K562 (cell line): ENCODE measurements around the gene SEPTIN2. TPM values are rescaled to one million over a fixed set of nuclear protein-coding genes. Genes with fewer than 3 reads are reported as not detected.

Experiments used
- ATAC-seq: fragments of 200-7000 bp; cut with Tn5 transposase; 3 replicates; pipeline ENCODE4 v1.9.1; 2020; ENCODE audit warnings: moderate library complexity
- BruUV-seq: library from RNA; stranded (reverse); fragments of 400-500 nt; replicated peaks from 2 replicates; lab custom pipeline; 2021; lab: Mats Ljungman, UMichigan
- CTCF ChIA-PET: fragments of 300-600 bp; formaldehyde crosslinking; extraction: SDS; loops from one replicate; lab custom pipeline; 2021; ENCODE audit warnings: low intra/inter-chr PET ratio; lab: Yijun Ruan, JAX
- POLR2A ChIA-PET: fragments of 300-600, 350-650 bp; sonication (Branson Sonifier 250); formaldehyde crosslinking; extraction: SDS; loops from one replicate; lab custom pipeline; 2021; ENCODE audit warnings: antibody characterized with exemption, inconsistent platforms; lab: Yijun Ruan, JAX
- DNase-seq, 4 experiments: peaks; one replicate each; pipeline versions ENCODE4 v3.0.0 to v3.0.0-alpha.2; 2011 to 2018; ENCODE audit warnings: low spot score in 3 of 4, mixed read lengths in 3 of 4; ENCODE audit errors: extremely low read depth in 1 of 4
- FAIRE-seq: peaks from 2 replicates; lab custom pipeline; 2011; peaks lifted over from hg19 to GRCh38; lab: Jason Lieb, UNC
- H2AFZ ChIP-seq: 2 replicates; pipeline ENCODE4 v1.6.0; 2011; ENCODE audit warnings: low read depth, low read length, control low read depth, inconsistent platforms
- H3K27ac ChIP-seq: fragments of 200-600 bp; 3 replicates; pipeline ENCODE4 v1.8.0; 2011; ENCODE audit warnings: low read depth, mild to moderate bottlenecking, control low read depth, inconsistent platforms, low read length, moderate library complexity, mixed read lengths; ENCODE audit errors: extremely low read depth
- H3K27me3 ChIP-seq, 2 experiments: fragments of 300-600 bp in 1 of 2; 2 replicates in 1 of 2; 3 replicates in 1 of 2; pipeline versions ENCODE4 v1.6.0 to v1.8.0; 2011; ENCODE audit warnings: inconsistent platforms in 2 of 2, low read length in 2 of 2, mild to moderate bottlenecking in 1 of 2, mixed read lengths in 1 of 2, moderate library complexity in 1 of 2; ENCODE audit not compliant: control insufficient read depth in 2 of 2, insufficient read depth in 2 of 2
- H3K36me3 ChIP-seq: fragments of 300-600 bp; 3 replicates; pipeline ENCODE4 v1.8.0; 2011; ENCODE audit warnings: mild to moderate bottlenecking, low read length, inconsistent platforms; ENCODE audit not compliant: control insufficient read depth, insufficient read depth
- H3K4me1 ChIP-seq, 2 experiments: fragments of 200-600 bp in 1 of 2; replicated peaks in 1 of 2; 2 replicates in 1 of 2; 3 replicates in 1 of 2; pipeline versions ENCODE4 v1.5.1 to v1.8.0; 2011; ENCODE audit warnings: inconsistent platforms in 2 of 2, low read length in 2 of 2, mild to moderate bottlenecking in 1 of 2, mixed read lengths in 1 of 2, moderate library complexity in 1 of 2; ENCODE audit not compliant: control insufficient read depth in 2 of 2, insufficient read depth in 2 of 2
- H3K4me2 ChIP-seq: 2 replicates; pipeline ENCODE4 v1.6.1; 2011; ENCODE audit warnings: low read length, control low read depth, inconsistent platforms, mixed read lengths; ENCODE audit not compliant: insufficient read depth
- H3K4me3 ChIP-seq: fragments of 200-600 bp; sonication (generic), shearing (Covaris generic); 2 replicates; pipeline ENCODE4 v1.5.1; 2016; ENCODE audit warnings: control low read depth, inconsistent platforms
- H3K79me2 ChIP-seq: fragments of 200-600 bp; 3 replicates; pipeline ENCODE4 v1.8.0; 2011; ENCODE audit warnings: low read length, inconsistent platforms; ENCODE audit not compliant: control insufficient read depth, insufficient read depth
- H3K9ac ChIP-seq, 2 experiments: 2 replicates each; pipeline versions ENCODE4 v1.6.0 to v1.6.1; 2011; ENCODE audit warnings: low read depth in 2 of 2, low read length in 2 of 2, control low read depth in 1 of 2, inconsistent platforms in 1 of 2, mild to moderate bottlenecking in 1 of 2, mixed read lengths in 1 of 2; ENCODE audit not compliant: insufficient read depth in 1 of 2
- H3K9me1 ChIP-seq: one replicate; pipeline ENCODE4 v1.6.0; 2011; ENCODE audit warnings: inconsistent platforms, mild to moderate bottlenecking, low read length, moderate library complexity; ENCODE audit not compliant: control insufficient read depth, insufficient read depth
- H3K9me3 ChIP-seq: replicated peaks from 2 replicates; pipeline ENCODE4 v1.5.1; 2011; ENCODE audit warnings: low read depth, low read length, inconsistent platforms; ENCODE audit not compliant: control insufficient read depth, insufficient read depth
- H4K20me1 ChIP-seq: replicated peaks from 2 replicates; pipeline ENCODE4 v1.6.1; 2011; ENCODE audit warnings: low read length, inconsistent platforms, mixed read lengths; ENCODE audit not compliant: control insufficient read depth, insufficient read depth
- CHD7 ChIP-seq: fragments of 200-600 bp; sonication (generic); IDR thresholded peaks from one replicate; pipeline ENCODE4 v1.6.1; 2012; ENCODE audit warnings: mild to moderate bottlenecking, low read depth, low read length, inconsistent platforms
- CSDE1 ChIP-seq, 2 experiments: fragments of 450-650 bp; IDR thresholded peaks; 2 replicates each; pipeline ENCODE4 v1.6.1; 2016; ENCODE audit warnings: mild to moderate bottlenecking in 1 of 2
- LCOR ChIP-seq: sonication (generic); formaldehyde crosslinking; IDR thresholded peaks from 2 replicates; pipeline ENCODE4 v1.8.0; 2022; ENCODE audit warnings: mild to moderate bottlenecking, missing genetic modification reagents
- NR4A1 ChIP-seq, 2 experiments: fragments of 250-450 bp in 1 of 2; fragments of 450-650 bp in 1 of 2; sonication (Bioruptor Pico) in 1 of 2; IDR thresholded peaks; 2 replicates each; pipeline versions ENCODE4 v1.4.0 to v1.6.1; 2016 to 2020; ENCODE audit warnings: mild to moderate bottlenecking in 2 of 2, missing compliant biosample characterization in 1 of 2, missing genetic modification characterization in 1 of 2, moderate library complexity in 1 of 2
- PTTG1 ChIP-seq: fragments of 450-650 bp; IDR thresholded peaks from 2 replicates; pipeline ENCODE4 v1.6.1; 2016; ENCODE audit warnings: low read depth, mild to moderate bottlenecking, missing genetic modification characterization, missing compliant biosample characterization
- TCFL5 ChIP-seq: fragments of 250-450 bp; sonication (Bioruptor Pico); conservative IDR thresholded peaks from 2 replicates; pipeline ENCODE4 v1.6.1; 2021; ENCODE audit warnings: mild to moderate bottlenecking, moderate library complexity, matching md5 sums
- U2AF1 ChIP-seq: fragments of 200-400 bp; formaldehyde crosslinking; optimal IDR thresholded peaks from 2 replicates; pipeline ENCODE3; 2017; ENCODE audit warnings: mild to moderate bottlenecking, low read depth, low read length, moderate library complexity
- ZNF263 ChIP-seq: sonication (generic); formaldehyde crosslinking; IDR thresholded peaks from 2 replicates; pipeline ENCODE4 v1.8.0; 2022; ENCODE audit warnings: mild to moderate bottlenecking, missing genetic modification reagents, borderline replicate concordance
- ZNF280A ChIP-seq: fragments of 450-650 bp; IDR thresholded peaks from 2 replicates; pipeline ENCODE4 v1.6.1; 2018; ENCODE audit warnings: mild to moderate bottlenecking, low read depth; ENCODE audit not compliant: partially characterized antibody
- WGBS: fragments of 100-300 bp; shearing (Covaris generic); methylation state at CpG from one replicate; pipeline ENCODE4 v1.1.6; 2016; ENCODE audit warnings: low coverage, mixed read lengths; ENCODE audit not compliant: insufficient coverage; ENCODE audit errors: missing lambda C conversion rate; 5-methylcytosine and 5-hydroxymethylcytosine counted together
- in situ Hi-C: fragments of 300-500 bp; cut with MboI; formaldehyde crosslinking; loops from 4 replicates; pipeline ENCODE4 v1.15.0; 2018; ENCODE audit warnings: inconsistent platforms, mixed read lengths
- intact Hi-C: fragments of 100-400 bp; cut with micrococcal nuclease; formaldehyde crosslinking; loops from 2 replicates; pipeline ENCODE4 v1.14.2; 2022
- polyA plus RNA-seq, 8 experiments: library from polyadenylated mRNA; depleted of rRNA in 4 of 8; stranded (reverse) in 5 of 8; unstranded in 3 of 8; fragments of >200 nt; fragmentation: Nextera tagmentation in 2 of 8; fragmentation: Illumina TruSeq in 1 of 8; extraction: Ambion mirVana in 2 of 8; extraction: Trizol in 1 of 8; gene quantifications; 2 replicates each; pipeline versions ENCODE4 v1.2.1 to v1.2.3, GENCODE V29; 2011 to 2014; ENCODE audit warnings: inconsistent platforms in 1 of 8, missing spikeins in 1 of 8
- total RNA-seq, 7 experiments: library from RNA; depleted of rRNA in 6 of 7; stranded (reverse); fragments of >200 nt in 6 of 7; fragmentation: Illumina TruSeq in 2 of 7; extraction: Trizol in 2 of 7; gene quantifications; 2 replicates each; pipeline versions ENCODE4 v1.2.1 to v1.2.3, GENCODE V29; 2011 to 2021; ENCODE audit warnings: low replicate concordance in 1 of 7

The SEPTIN2 gene
- total and polyA plus RNA-seq, 9 of the 15 experiments (the other 6 are each of a cell fraction or from before 2014, with no cell fraction given), result 121 to 367 (median 166) TPM

DNA sequence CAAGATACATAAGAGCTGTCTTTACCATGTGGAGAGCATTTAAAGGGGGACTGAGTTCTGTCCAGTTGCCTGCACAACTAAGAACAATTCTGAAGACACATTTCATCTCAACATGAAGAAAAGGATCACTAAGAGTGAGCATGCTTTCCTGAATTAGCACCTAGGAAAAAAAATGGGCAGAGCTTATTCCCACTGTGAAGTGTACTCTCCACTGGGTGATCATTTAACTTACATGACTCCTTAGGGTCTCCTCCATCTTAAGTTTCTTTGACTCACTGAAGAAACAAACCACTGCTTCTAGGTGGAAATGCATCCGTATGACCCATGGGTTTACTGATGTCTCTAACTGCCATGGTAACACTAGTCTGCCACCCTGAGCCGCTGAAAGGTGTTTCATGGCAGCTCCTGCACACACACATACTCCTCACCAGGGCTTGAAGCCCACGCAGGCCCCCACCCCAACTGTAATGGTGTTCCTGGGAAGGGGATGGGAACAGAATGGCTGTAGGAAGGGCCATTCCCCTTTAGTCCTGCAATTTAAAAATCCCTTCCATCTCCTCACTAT, 27.3 kb upstream of the SEPTIN2 start:
- Histone ChIP-seq H3K79me2 (peaks cover 82% of the 10 kb centered on the region), H3K27me3 (no peaks in the 10 kb centered on the region), H3K9ac (no peak overlapping the region), H3K4me3 (no peak overlapping the region), H3K4me1 (no peaks in the 10 kb centered on the region; a peak in 2 of 5 replicates), H3K36me3 (peaks cover 29% of the 10 kb centered on the region; the same call in 2 of the 3 replicates), H3K9me1 (no peaks in the 10 kb centered on the region), H3K4me2 (no peak overlapping the region), H2AFZ (no peak overlapping the region), H4K20me1 (0 out of 2 replicates have a peak, but pooled peaks cover 13% of the 10 kb centered on the region), H3K27ac (no peak overlapping the region), H3K9me3 (no peaks in the 10 kb centered on the region)
- ChIA-PET POLR2A (interaction anchor here (0.6 to 2.1 kb wide), 2 partner anchors 9 to 15 kb away, joined by 3 to 8 read pairs; no protein-coding TSS in a partner anchor), CTCF (no interaction called here)
- DNase-seq (no peak), FAIRE-seq (no peak), ATAC-seq (no peak)
- no TSS peak for BruUV-seq
- 90% methylated on average over 3 of the region's 3 CpGs for WGBS
- in situ Hi-C loops, result no loop called here
- intact Hi-C loops, result no loop called here
- TF ChIP-seq CSDE1 (IDR thresholded peaks at IDR 0.05), result no peak
- no peak for TF ChIP-seq U2AF1
- TF ChIP-seq PTTG1, result no peak
- TF ChIP-seq NR4A1 (CRISPR knock-in tag; IDR thresholded peaks at IDR 0.05), result no peak
- TF ChIP-seq NR4A1 (tag; IDR thresholded peaks at IDR 0.05), result no peak
- no peak for TF ChIP-seq LCOR (CRISPR knock-in tag)
- TF ChIP-seq ZNF280A, result no peak
- no peak for TF ChIP-seq TCFL5 (CRISPR knock-in tag)
- TF ChIP-seq ZNF263 (CRISPR knock-in tag), result no peak
- TF ChIP-seq CHD7, result no peak
